NOMO-1 (cell line): ENCODE measurements around the gene NUCB2.
A peak's percentile ranks its signal among the peaks of the same experiment; 100 is the strongest.

Experiments
- DNase-seq, 2 experiments: peaks; one replicate each; lab custom pipeline; 2025; ENCODE audit not compliant: unreplicated experiment in 2 of 2; lab: John Stamatoyannopoulos, UW

NUCB2 gene

GRCh38 chr11:17331669-17332068 lies 55.1 kb downstream of the NUCB2 start:
- DNase-seq, result no peak

DNA sequence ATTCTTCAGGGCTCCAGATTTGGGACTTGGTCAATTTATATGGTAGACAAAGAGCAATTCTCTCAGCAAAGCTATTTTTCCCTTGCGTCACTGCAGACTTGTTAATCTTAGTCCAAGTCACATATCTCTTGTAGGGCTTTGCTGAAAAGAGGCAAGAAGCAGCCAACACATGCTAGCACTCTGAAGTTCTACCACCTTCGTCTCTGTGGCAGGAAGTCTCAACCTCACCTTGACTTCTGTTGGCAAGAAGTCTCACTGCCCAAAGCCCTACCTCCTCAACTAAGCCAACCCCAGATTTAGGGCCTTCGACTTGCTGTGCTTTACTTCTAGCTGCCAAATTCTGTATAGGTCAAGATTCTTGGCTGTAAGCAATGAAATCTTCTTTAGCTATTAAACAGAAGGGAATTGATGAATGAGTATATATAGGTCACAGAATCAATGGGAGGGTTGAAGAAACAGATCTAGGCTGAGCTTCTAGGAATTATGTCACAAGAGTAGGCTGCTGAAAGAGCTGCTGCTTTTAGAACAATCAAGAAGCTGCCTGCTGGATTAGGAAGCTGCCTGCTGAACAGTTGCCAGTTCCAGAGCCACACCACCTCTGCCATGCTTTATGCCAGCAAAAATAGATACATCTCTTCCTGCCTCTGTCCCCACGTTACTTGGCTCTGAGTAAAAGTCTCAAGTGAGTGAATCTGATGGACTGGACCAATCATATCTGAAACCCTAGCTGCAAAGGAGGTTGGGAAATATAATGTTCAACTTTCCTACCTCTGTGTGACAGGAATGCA lies 57.5 kb downstream of the NUCB2 start:
- DNase-seq, result no peak

GRCh38 chr11:17343257-17343656 lies 66.7 kb downstream of the NUCB2 start:
- DNase-seq, result no peak

- DNase-seq, result no peak
Observed at GRCh38 chr11:17343907-17344306, 67.4 kb downstream of the NUCB2 start.

GRCh38 chr11:17347676-17348075 lies 71.1 kb downstream of the NUCB2 start:
- DNase-seq, result no peak

DNA sequence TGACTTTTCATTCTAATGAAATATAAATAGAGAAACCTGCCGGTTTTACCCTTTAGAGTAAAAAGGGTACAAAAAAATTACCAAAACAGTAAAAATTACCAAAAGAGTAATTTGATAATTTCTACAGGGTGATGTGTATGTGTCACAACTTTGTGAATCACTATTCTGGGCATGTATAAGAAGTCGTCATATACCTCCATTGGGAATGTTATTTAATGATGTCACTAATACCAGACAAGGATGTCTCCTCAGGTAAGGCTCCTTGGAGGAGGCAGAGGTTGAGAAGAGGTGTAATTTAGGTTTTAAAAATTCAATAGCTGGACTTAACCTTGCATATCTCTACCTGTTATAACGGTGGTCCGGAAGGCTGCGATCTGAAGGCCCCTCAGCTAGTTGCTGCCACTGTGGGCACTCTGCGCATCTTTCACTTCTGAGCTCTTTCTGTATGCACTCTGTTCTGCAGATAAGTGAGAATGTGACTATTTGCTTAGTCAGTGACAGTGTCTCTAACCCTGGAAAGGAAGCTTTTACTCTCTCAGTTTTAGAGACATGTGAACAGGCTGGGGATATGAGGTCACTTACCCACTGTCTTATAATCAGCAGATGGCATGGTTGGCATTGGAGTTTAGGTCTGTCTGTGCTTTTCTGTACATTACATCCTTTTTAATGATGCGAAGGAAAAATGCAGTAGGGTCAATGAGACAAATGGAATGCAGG lies 74.1 kb downstream of the NUCB2 start:
- no peak for DNase-seq

DNA sequence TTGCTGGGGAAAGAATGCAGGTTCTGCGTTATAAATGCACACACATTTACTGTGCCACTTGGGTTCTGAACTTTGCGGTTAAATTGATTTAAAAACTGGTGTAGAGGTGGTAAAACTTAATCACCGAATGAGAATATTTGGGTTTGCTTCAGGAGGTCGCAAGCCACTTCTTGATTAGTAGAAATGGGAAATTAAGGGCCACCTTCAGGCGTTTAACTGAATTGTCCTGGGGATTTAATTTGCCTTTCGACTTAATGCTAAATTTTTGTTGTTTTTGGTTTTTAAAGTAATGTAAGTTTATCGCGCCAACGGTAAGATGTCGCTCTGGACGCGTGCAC lies 74.6 kb downstream of the NUCB2 start:
- peak in 1 of 2 experiments; percentile 49 for DNase-seq

DNA sequence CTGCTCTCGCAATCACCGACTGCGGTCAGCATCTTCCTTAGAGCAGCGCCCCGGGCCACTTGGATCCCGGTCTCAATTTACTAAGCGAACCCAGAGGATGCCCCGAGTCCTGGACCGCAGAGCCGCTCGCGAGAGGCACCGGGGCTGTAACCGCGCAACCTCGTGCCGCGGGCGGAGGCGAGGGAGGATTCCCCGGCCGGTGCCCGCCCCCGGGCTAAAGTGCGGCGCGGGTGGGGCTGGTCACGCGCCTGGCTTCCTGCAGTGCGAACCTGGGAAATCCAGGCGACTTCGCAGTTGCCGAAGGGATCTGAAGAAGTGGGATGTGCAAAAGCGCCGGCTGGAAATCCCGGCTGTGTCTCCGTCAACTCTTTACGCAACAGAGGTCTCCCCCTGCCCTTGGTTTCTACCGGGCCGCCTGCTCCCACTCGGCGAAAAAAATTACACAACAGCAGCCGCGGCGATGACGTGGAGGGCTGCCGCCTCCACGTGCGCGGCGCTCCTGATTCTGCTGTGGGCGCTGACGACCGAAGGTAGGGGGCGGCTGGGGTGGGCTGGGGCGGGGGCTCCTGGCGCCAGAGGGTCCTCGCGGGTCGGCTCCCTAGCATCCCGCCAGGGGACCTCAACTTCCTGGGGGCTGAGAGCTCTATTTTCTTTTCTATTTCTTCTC lies 75.1 kb downstream of the NUCB2 start, which contains the start of gene NCR3LG1:
NCR3LG1 (plus strand) TSS at position 291 of the 667 bp plus-strand sequence; CDS start at position 461, 170 bp downstream.
- DNase-seq, result peak; percentile 64 to 68

DNA sequence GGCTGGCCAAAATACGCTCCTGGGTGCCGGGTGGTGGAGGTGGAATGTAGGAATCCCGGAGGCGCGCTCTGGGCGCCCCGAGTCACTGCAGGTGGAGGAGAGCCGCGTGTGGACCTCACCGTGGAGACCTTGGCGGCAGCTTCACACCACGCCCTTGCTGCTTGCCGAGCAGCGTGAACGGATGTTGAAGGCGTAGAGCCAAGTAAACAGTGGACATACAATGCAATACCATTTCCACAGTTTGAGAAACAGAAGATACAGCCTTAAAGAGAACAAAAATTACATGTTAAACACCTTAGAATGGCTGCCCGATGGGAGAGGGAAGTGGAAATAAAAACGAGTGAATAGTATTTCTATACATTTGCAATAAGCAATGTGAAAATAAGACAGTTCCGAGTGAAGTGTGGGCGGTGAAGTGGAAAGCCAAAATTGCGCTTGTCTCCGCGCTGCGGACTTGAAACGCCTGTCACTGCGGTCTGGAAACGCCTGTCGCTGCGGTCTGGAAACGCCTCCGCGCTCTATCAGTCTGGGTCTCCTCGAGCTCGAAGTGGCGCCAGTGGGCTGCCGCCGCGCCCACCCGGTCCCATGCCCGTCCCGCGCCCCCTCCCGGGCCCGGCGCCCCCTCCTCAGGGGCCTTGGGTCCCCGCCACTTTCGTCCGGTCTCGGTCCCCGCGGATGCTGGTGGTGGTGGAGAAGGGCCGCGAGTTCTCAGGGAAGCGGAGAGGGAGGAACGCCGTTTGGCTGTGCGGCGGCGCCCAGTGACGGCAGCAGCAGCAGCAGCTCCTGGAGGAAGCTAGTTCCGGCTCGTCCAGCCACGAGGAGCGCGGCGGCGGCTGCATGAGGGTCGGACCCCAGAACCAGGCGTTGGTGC lies 76.6 kb downstream of the NUCB2 start:
- peak; percentile 51 to 52 for DNase-seq

- peak; percentile 33 to 52 for DNase-seq
Observed at GRCh38 chr11:17353821-17354600, 77.5 kb downstream of the NUCB2 start.

GRCh38 chr11:17354601-17354991 lies 78.1 kb downstream of the NUCB2 start:
- peak; percentile 64 to 83 for DNase-seq

DNA sequence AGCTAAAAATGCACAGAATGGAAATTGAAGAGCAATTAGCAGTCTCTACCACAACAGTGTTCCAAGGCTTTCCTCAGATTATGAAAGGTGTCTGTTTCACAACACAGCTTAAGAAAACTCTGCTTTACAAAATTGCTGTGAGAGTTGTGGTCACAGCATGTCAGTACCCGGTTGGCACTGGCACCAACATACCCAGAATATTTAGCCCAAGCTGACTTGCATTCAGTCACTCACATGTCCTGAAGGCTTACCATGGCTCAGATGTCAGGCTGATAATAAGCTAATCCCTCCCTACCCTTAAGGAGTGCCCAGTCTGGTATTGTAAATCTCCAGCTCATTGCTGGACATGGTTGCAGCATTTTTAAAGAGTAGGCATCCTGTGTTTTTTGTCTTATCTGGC lies 90.0 kb downstream of the NUCB2 start:
- DNase-seq, result no peak

DNA sequence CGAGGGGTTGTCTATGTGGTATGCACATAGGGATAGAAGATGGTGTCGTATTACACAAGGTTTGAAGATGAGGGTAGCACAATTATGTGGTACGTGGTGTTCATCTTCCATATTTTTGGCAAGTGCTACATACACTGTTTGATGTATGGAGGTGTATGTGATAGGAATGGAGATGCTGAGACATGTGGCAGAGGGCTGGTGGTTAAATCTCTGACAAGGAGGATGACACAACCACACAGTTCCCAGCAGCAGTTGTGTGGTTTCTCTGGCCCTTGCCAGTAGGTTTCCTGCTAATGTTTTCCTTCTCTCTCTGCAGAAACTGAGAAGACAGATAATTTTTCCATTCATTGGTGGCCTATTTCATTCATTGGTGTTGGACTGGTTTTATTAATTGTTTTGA lies 92.0 kb downstream of the NUCB2 start:
- DNase-seq, result no peak

GRCh38 chr11:17369094-17369493 lies 92.6 kb downstream of the NUCB2 start:
- no peak for DNase-seq

DNA sequence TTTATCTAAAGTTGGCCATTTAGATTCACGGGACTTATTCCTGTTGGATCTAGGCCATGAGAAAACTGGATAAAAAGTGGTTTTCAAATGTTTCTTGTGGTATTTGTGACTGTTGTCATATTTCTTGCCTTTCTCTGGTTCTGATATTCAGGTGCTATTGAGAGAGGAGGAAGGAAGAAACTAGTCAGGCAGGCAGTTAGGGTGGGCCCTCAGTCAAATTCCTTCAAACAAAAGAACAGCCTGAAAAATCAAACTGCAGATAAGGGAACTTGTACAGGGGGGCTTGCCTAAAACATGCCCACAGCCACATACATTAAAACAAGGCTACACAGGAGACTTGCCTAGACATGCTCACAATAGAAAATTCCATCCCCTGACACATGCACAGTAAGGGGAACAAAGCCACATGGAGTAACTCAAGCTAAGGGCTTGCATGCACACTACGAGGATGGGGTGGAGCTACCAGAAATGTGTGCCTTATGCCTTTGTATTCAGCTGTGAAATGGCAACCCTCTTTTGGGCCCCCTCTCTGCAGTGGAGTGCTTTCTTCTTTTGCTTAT lies 93.2 kb downstream of the NUCB2 start:
- no peak for DNase-seq

DNA sequence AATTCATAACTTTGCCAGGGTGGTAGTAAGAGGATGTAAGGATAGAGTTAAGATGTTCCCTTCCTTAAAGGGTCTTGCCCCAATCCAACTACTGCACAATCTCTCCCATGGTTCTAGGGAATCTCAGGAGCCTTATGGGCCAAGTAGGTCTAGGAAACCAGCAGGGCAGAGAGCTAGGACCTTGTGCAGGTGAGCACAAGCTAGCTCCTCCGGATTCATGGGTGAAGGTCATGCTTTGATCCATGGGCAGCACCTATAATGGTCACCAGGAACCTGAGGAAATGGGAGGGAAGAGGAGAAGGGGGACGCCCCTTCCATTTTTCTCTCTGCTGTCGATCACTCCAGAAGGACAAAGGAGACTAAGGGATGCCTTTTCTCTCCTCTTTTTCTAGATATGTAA lies 95.1 kb downstream of the NUCB2 start:
- DNase-seq, result no peak

- no peak for DNase-seq
Observed at GRCh38 chr11:17375547-17375946, 99.0 kb downstream of the NUCB2 start.

DNA sequence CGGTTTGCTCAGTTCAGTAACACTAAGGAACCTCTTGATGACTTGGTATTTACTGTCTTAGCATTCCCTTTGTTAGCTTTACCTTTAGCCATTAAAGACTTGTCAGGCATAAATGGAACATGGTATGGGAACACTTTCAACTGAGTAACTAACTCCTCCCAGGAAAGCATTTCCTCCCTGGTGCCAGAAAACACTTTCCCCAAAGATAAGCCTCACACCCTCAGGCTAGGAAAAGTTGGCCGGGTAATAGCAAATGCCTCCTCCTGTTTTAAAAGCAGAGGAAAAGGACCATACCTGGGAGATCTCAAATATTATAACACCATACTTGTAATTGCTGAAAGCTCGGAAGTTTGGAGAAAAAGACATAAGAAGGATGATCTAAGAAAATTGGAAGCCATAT lies 100.0 kb downstream of the NUCB2 start:
- no peak for DNase-seq

DNA sequence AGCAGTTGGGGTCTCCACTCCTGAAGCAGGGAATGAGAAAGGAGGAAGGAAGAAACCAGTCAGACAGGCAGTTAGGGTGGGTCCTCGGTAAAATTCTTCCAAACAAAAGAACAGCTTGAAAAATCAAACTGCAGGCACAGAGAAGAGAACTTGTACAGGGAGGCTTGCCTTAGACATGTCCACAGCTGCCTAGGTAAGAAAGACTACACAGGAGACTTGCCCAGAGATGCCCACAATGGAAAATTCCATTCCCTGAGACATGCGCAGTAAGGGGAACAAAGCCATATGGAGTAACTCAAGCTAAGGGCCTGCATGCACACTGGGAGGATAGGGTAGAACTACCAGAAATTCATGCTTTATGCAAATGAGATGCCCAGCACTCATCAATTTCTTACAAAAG lies 102.1 kb downstream of the NUCB2 start:
- DNase-seq, result no peak
